ENCODE results near the gene KDM4F.

GRCh38 chr11:95016139-95016538 lies 33.1 kb upstream of the KDM4F start:
- TF ChIP-seq CTCF (conservative IDR thresholded peaks at IDR 0.05 in 1 of 2, IDR thresholded peaks at IDR 0.05 in 1 of 2; ENCODE audit: low read depth in 1 of 2, low read length in 2 of 2) (no peak), EZH2 (IDR thresholded peaks at IDR 0.05; ENCODE audit: low read length, missing control alignments) (no peak)

Data from fibroblast of lung (primary cell).